Amniotic epithelial cell (primary cell): ENCODE data around the gene KRT40.

Source experiments
- DNase-seq: peaks from one replicate; pipeline ENCODE4 v3.0.0-alpha.2; 2010; ENCODE audit warnings: low read depth

The KRT40 gene

DNA sequence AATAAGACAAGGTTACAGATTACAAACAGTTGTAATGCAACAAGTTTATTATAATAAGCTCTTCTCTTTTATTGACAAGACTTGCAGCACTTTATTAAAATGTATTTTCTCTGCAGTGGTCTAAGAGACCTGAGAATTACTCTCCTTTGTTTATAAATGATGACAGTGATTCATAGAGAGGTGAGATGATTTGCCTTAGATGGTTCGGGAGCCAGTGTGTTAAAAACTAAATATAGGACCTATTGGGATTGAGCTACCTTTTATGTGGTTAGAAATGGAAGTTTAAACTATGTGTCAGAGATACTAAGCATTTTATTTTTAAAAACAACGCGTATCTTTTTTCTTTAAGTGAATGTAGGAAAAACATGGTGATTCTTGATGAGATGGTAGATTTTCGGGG, 12.7 kb upstream of the KRT40 start:
- DNase-seq, result no peak

DNA sequence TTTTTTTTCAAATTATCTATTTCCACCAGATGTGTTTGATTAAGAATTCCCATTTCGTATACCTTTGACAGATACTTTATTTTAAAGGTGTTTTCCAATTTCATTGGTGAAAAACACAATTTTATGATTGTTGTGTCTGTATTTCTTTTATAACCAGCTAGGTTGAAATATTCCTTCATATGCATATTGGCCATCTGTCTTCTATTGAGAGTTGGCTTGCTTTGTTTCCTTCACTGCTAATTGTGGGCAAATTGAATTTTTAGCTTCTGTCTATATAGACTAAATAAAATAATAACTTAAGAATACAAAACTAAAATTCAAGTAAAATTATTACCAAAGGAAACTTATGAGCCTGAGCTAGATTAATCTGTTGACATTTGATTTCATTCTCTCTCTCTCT, 11.0 kb upstream of the KRT40 start:
- DNase-seq, result no peak

DNA sequence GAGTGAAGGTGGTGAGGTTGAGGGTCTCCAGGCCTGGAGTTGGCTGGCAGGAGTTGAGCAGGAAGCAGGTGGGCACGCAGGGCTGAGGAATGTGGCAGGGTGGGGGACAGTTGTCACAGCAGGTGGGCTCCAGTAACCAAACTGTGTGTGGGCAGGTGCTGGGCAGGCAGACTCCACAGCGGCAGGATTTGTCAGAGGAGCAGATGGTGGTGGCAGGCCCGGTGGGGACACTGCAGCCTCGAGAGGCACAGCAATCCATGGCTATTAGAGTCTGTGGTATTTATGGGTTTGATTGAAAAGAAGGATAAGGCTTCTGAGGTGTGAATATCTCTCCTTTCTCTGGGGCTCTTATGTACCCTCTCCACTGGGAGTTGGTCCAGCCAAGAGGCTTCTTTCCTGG, 9.7 kb upstream of the KRT40 start, which contains the start of gene KRTAP3-3:
TSS of gene KRTAP3-3 (minus strand) at position 326 of the 400 bp plus-strand sequence. CDS start at position 259, 67 bp downstream.
- no peak for DNase-seq

DNA sequence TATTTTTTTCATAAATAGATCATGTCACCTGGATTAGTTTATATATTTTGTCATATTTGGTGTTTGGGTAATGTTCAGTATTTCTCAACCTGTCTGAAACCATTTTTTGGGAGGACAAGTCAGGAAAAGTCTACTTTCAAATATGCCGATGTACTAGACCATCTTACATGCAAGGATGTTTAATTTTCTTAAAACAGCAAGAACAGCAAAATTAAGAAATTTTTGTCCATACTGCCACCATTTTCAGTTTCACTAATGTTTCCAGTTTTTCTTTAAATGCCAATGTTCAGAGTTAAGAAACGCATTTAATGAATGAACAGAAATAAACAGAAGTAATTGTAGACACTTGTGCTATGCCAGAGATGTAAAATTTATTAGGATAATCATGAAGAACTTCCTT, 9.0 kb upstream of the KRT40 start:
- no peak for DNase-seq

DNA sequence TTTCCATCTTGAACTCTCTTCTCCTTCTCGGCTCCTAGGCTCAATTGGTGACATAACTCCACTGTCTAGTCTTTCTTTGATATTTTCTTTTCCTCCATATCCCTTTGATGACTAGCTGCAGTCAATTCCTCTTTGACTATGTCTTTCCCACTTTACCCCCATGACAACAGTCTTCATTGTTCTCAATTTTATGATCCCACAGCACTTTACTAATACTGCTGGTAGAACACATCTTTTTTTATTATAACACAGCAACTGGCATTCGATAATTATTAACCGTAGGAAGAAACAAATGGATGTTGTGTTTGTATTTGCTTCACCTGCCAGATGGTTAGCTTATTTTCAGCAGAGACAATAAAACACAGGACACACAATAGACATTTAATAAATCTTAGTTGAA, 8.5 kb upstream of the KRT40 start:
- no peak for DNase-seq

DNA sequence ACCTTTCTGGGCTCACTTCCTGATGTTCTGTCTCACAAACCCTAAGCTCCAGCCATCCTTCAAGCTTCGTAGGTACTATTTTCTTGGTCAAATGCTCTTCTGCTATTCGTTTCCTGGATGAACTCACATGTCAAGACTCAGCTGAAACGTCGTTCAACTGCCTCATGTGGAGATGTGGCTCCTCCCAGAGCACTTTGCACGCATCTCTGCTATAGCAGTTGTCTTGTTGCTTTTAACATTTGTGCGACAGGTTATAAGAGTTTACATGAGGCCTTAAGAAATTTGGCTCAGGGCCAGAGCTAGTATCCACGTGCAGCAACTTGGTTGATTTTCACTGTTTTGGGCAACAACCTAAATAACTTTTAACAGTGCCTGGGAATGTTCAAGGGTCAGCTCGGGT, 2.8 kb upstream of the KRT40 start:
- no peak for DNase-seq

DNA sequence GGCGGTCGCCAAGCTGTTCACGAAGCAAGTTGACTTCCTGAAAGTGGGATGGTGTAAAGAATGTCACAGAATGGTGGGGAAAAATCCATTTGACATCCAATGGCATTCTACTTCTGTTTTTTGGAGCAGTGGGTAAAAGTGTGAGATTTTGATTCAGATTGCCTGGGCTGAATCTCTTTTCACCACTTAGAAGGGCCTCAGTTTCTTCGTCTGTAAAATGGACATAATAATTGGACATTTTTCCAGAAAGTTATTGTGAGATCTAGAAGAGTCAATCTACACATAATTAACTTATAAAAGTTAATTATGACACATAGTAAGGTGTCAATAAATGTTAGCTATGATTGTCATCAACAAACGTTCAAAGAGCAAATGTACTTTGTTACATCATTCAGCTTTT, 3.0 kb downstream of the KRT40 start:
- no peak for DNase-seq

DNA sequence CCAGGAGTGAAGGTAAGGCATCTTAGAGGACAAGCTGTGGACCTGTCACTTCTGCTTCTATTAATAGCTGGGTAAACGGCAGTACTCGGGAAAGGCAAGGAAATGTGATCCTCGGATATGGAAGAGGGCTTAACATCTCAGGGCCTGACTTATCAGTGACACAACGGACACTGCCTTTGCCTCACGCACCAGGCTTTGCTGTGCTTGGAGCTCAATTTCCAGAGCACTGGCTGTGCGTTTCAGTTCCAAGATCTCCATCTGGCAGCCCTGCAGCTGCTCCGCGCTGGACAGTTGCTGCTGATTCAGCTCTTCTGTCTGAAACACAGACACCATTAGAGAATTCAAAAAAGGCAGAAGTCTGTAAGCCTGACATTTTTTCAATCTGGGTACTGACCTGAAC, 3.5 kb downstream of the KRT40 start:
- DNase-seq, result peak; percentile 45

DNA sequence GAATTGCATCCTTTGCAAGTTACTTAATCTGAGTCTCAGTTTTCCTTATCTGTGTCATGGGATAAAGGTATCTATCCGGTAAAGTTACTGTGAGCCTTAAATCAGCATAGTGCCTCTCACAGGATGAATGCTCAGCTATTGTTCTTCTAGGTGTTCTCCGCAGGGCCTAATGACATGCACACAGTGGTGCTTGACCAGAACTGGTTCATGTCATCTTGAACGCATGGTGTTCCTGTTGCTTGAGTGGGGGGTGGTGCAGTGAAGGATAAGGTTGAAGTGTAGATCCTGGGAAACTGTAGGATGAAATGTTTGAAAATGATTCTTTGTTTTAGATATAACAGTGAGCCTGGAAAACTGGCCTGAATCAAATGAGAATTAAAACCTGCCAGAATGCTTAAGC, 4.0 kb downstream of the KRT40 start:
- no peak for DNase-seq

DNA sequence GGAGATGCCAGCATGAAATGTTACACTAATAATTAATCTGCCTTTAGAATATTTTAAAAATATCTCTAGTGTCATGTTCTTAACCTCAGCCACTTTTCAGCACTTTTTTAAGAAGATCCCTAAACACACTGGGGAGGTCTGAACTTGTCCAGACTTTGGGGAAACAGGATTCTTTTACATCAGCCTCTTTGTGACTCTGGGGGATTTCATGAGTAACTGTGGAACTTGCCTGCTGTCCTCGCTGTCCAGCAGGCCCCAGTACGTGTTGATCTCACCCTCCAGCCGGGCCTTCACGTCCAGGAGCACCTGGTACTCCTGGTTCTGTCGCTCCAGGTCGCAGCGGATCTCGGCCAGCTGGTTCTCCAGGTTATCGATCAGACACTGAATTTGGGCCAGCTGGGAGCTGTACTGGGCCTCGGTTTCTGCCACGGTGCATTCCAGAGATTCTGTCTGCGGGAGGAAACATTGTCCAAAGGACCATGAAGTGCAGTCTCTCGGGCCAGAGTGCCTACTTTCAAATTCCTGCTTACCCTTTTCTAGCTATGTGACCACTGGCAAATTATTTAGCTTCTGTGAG, 5.5 kb downstream of the KRT40 start:
- DNase-seq, result no peak

DNA sequence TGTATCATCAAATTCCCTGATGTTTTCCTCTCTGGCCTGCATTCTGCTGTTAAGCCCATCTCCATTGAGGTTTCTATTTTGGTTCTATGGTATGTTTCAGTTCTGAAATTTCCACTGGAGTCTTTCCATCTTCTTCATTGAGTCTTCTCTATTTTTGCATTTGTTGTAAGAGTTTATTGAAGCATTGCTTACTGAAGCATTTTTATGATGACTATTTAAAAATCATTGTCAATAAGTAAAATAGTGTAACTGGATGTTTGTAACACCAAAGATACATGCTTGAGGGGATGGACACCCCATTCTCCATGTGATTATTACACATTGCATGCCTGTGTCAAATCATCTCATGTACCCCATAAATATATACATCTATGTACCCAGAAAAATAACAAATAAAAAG, 8.6 kb downstream of the KRT40 start:
- no peak for DNase-seq

DNA sequence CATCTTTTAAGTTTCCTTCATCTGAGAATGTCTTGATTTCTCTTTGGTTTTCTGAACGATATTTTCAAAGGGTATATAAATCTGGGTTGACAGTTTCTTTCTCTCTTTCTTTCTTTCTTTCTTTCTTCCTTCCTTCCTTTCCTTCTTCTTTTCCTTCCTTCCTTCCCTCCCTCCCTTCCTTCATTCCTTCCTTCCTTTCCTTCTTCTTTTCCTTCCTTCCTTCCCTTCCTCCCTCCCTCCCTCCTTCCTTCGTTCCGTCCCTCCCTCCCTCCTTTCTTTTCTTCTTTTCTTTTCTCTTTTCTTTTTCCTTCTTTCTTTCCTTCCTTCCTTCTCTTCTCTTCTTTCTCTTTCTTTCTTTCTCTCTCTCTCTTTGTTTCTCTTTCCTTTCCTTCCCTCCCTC, 9.8 kb downstream of the KRT40 start:
- no peak for DNase-seq

DNA sequence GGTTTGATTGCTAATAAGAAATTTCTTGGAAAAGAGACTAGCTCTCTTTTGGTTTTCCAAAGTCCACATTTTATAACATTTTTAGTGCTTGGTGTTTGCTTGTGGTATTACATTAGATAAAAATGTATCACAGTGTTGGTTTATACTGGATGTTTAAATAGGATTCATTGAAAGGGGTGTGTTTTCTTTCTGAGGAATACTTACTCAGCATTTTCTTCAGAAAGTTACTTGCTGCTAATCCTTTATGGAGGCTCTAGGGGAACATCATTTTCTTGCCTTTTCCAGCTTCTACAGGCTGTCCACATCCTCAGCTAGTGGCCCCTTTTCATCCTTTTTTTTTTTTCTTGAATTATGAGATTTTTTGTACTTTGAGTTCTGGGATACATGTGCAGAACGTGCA, 16.5 kb downstream of the KRT40 start:
- DNase-seq, result no peak

DNA sequence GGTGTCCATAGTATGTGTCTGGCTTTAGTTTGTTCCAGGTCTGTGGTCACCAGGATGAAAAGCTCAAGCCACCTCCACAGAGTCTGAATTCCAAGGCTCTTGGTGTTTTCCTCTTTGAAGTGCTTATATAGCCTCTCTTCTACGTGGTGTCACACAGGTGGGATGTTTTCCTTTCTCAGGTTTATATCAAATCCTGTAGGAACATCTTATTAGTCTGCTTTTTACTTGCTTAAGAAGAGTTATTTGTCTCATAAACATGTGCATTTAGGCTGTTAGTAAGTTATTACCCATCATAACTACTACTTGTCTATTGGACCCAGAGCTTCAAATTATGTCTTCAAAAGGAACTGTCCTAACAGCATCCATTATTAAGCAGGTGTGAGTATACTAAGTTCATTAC, 17.3 kb downstream of the KRT40 start, which contains the start of gene KRT39:
TSS of gene KRT39 (minus strand) at position 101 of the 400 bp plus-strand sequence. CDS start at position 9, 92 bp downstream.
- no peak for DNase-seq

DNA sequence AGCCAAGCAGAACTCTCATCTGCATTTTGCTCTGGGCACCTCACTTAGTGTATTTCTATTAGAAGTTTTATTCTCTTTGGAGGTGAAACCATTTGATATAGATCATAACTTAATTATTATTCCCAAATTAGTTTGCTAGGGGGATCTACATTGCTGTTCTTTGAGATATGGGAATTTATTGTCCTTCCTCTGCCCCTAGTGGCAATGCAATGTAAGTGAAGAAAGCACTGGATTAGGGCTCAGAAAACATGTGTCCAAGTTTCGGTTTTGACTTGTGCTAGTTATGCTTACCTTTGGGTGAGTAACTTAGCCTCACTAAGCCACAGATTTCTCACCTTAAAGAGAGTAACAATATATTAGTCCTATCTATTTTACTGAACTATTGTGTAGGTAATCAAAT, 20.3 kb downstream of the KRT40 start:
- peak; percentile 24 for DNase-seq

DNA sequence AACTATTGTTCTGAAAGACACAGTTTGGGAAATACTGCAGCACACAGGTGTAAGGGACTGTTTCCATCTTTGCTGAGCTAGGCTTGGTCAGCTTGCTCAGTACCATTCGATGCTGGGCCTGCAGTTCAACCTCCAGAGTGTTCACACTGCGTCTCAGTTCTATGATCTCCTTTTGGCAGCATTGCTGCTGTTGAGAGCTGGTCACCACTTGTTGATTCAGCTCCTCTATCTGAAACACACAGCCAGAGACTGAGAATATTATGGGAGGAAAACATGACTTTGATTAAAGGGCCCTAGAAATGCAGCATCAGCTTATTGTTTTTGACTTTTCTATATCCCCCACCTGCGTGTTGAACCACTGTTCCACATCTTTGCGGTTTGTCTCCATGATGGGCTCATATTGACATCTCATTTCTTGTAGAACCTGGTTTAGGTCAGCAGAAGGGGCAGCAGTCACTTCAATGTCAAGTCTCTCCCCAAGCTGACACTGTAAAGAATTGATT, 22.0 kb downstream of the KRT40 start:
- DNase-seq, result no peak

DNA sequence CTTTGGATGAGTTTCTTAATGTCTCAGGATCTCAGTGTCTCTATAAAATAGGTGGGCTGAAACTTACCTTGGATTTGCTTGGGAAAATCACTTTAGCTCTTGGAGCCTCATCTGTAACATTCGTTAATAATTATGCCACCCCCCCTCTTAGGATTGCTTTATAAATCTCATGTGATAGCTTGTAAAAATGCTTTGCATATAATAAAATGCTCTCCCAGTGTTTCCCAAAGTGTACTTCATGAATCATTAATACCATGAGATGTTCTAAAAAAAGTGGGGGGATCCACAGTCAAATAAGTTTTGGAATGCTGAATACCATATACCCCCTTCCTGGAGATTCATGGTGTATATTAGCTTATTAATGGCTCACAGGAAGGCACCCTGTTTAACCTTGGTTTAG, 22.5 kb downstream of the KRT40 start:
- no peak for DNase-seq

DNA sequence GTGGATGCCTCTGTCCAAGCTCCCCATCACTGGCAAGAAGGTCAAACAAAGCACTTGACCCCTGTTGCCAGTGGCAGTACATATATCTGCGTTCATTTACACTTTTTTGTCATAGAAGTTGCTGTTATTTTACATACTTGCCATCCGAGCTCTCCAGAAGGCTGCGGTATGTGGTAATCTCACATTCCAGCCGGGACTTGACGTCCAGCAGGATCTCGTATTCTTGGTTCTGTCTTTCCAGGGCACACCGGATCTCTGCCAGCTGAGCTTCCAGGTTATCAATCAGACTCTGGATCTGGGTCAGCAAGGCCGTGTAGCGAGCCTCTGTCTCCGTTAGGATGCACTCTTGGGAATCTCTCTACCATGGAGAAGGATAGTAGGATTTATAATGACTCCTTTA, 24.0 kb downstream of the KRT40 start:
- DNase-seq, result peak; percentile 76

DNA sequence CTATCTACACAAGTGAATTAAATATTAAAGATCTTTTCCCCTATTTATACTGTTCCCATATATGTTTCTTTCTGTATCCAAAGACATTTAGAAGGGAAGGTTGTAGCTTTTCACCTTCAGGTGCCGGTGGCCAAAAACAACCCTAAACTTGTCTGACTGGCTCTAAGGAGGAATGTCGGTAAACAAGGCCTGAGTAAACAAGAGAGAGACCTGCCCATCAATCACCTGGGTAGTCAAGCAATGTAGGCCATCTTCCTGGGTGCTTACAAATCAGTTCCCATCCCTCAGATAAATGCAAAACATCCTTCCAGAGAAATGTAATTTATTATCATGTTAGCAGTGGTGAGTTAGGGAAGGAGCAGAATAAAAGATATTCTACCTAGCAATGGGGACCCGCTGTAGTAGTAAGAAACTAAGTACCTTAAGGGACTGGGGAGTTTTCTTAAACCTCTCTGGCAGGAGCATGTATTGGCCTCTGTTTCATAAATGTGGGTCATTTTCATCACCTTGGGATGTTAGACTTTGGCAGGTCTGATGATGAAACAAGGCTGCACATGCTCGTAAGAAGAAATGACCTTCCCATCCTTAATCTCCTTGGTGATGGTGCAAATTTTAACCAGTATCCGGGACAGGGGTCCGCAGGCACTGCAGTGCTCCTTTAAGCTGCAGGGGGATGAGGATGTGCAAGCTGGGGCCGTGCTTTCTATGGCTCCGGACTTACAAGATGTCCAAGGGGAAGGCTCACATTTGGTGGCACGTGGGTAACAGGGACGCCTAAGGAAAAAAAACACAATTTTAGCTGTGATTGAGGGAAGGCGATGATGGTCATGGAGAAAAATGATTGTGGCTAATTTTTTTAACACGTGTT, 25.8 kb downstream of the KRT40 start:
- no peak for DNase-seq

DNA sequence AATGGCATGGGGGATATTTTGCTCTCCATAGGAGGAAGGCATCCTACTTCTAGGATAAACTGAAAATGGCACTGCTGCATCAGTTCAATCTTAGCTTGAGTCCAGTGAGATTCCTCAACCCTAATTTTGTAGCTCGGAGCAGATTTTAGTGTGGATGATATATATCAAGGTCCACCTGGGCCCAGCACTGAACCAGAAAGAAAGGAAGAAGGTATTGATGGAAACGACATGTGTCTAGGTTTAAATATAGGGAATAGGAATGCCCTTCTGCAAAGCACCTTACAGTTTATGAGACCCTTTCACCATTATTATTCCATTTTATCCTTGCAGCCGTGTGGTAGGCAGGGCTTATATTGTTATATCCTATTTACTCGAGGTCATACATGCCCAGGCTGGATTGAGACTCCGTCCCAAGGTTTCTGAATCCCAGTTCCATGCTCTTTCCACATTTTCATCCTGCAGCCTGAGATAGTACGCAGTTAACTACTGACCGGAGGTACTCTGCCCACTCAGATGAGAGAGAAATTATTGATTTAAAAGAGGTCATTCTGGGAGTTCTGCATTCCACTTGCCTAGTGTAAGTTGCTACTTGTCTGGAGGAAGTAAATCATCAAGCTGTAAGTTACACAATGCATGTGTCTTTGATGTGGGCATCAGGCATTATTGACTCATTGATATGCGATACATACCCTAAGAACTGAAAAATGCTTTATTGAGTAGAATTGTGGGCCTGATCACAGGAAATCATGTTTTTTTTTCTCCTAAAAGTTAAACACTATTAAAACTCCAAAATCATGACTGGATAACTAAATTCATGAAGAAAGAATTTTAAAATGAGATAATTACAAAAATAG, 27.5 kb downstream of the KRT40 start:
- DNase-seq, result peak; percentile 86

DNA sequence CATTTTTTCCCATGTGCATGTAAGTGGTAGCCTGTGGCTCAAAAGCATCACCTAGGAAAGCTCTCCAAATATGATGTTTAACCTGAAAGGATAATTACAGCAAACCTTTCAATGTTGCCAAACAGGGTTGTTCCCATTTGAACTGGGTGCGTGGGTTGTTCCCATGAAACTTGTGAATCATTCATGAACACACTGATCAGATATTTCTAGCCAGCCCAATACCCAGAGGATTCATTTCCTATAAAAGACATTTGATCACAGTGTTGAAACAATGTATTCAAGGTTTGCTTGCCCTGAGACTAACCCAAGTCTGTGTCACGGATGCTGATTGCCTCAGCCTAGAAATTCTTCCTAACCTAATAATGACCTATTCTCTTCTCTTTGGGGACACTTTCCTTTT, 30.2 kb downstream of the KRT40 start:
- peak; percentile 59 for DNase-seq

DNA sequence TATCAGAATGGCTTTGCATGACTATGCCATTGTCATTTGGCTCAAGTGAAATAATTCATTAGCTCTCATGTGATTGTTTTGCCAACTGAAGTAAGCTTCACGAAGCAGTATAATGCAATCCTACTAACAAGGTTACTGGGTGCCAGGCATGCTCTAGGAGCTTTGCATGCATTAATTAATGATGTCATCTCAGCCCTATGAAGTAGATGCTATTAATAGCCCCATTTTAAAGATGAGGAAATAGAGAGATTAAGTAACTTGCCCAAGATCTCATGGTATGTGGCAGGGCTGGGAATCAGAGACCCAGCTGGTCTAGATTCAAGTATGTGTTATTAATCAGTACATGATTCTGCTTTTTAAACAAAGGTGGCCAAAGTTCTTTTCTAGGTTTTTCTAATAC, 31.5 kb downstream of the KRT40 start:
- peak; percentile 89 for DNase-seq

DNA sequence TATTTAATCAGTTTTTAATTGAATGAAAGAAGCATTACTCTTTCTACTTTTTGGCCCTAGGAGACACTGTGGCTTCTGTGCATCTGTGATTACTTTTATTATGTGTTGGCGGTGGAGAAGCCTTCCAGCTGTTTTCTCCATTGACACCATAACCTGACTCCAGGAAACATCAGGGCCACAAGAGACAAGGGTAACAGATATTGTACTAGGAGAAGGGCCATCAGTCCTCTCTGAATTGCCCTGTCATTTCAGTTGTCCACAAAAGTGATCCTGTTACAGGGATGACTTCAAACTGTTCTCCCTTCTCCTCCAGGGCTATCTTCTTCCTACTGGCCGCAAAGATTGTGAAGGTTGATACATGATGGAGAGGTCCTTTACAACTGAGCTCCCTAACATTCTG, 32.0 kb downstream of the KRT40 start:
- DNase-seq, result no peak
